ENCODE results near the gene NOTCH1.

The NOTCH1 gene

DNA sequence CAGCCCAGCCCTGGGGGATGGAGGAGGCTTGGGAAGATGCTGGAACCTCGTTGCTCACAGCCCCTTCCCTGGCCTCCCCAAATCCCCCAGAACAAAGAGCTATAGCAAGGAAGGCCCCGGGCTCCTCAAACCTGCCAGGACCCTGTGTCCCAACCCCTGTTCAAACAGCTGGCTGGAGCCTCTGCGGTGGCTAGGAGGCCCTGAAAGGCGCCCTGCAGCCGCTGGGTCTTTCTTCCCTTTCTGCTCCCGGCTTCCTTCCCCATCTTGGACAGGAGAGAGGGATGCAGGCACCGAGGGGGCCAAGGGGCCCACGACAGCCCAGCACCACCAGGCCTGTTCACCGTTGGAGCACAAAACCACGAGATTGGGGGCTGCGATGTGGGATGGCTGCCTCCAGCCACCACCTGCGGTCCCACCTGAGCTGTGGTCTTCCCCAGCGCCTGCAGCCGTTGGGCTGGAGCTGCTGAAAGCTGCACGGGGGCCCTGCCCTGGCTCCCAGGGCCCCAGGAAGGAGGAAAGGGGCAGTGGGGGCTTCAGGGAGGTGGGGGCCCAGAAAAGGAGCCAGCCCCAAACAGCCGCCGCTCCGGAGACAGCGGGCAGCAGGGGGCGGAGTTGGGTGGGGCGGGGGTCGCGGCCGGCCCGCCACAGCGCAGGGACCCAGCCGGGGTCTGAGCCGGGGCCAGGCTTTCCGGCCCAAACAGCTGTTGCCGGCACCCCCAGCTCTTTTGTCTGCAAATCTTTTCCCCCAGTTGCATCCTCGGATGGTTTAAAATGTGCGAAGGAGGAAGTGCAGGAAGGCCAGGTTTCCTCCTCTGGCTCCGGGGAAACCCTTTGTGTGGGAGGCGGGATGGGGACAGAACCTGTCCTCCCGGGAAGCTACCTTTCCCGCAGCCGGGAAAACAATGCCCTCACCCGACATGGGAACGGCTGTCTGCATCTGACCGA, 16.1 kb downstream of the NOTCH1 start:
- H3K27ac ChIP-seq = peak overlapping the region; percentile 41
- TF ChIP-seq ZFX (IDR thresholded peaks at IDR 0.05) = no peak
- TF ChIP-seq, protein P1, sequence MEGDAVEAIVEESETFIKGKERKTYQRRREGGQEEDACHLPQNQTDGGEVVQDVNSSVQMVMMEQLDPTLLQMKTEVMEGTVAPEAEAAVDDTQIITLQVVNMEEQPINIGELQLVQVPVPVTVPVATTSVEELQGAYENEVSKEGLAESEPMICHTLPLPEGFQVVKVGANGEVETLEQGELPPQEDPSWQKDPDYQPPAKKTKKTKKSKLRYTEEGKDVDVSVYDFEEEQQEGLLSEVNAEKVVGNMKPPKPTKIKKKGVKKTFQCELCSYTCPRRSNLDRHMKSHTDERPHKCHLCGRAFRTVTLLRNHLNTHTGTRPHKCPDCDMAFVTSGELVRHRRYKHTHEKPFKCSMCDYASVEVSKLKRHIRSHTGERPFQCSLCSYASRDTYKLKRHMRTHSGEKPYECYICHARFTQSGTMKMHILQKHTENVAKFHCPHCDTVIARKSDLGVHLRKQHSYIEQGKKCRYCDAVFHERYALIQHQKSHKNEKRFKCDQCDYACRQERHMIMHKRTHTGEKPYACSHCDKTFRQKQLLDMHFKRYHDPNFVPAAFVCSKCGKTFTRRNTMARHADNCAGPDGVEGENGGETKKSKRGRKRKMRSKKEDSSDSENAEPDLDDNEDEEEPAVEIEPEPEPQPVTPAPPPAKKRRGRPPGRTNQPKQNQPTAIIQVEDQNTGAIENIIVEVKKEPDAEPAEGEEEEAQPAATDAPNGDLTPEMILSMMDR (conservative IDR thresholded peaks at IDR 0.05) = no peak; the same call in 1 of the 2 replicates

DNA sequence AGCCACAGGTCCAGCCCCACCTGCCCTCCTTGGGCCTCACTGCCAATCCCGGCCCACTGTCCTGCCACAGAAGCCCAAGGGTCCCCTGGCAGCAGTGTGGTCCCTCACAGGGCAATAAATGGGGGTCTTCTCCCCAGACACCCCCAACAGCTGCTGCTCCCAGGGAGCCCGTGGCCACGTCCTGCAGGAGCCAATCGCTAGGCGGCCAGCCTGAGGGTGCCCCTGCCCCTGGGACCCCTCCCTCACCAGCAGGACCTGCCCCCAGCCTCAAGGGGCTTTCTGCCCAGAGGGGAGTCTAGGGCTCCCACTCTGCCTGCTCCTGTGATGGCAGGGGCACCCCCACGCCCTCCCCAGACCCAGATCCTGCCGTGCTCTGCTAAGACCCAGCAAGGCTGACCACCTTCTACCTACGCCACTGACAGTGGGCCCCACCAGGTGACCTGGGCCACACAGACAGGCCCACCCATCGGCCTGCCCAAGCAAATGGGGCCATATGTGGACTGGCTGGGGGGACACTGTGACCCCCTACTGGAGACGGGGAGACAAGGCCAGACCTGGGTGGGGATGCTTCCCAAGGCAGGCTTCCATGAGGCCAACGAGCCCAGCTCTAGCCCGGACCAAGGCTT, 17.0 kb downstream of the NOTCH1 start:
- H3K27ac ChIP-seq = peak overlapping the region; percentile 41; the same call in 1 of the 2 replicates

DNA sequence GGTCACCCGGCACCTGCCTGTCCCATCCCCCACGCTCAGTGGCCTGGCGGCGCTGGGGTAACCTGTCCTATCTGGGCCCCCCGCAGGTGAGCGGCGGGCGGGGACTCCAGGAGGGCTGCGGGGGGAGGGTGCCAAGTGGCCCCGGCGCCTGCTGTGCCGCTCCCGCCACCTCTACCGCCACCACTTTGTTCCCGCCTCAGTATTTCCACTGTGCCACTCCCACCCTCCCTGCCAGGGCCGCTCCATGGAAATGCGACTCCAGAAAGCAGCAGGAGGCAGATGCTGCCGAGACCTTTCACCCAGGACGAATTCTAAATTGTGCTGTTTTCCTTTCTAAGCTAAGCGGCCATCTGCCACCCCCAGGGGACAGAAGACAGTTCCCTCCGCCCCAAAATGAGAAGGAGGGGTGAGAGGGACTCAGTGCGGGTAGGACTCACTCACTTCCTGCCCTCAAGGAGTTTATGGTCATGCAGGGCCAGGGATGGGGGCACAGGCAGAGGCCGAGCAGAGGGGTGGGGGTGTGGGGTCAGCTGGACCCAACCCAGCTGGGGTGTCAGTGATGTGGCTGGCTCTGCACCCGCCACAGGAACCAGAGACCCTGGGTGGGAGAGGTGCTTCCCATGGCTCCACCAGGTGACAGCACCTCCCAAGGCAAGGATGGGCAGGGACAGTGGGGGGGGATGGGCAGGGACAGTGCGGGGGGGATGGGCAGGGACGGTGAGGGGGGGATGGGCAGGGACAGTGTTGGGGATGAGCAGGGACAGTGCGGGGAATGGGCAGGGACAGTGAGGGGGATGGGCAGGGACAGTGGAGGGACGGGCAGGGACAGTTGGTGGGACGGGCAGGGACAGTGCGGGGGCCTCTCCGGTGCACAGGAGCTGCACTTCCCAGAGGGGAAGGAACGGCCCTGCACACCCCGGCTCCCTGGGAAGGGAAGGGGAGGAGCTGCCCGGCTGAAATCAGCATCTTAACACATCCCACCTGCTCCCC, 17.8 kb downstream of the NOTCH1 start:
- H3K27ac ChIP-seq = peak overlapping the region; percentile 41; the same call in 1 of the 2 replicates
- TF ChIP-seq ZFX (IDR thresholded peaks at IDR 0.05) = no peak
- TF ChIP-seq, protein P1 (conservative IDR thresholded peaks at IDR 0.05) = no peak

More for the DNA sequence above, 17.0 kb downstream of the NOTCH1 start:
- TF ChIP-seq ZFX (IDR thresholded peaks at IDR 0.05) = no peak
- TF ChIP-seq, protein P1 (conservative IDR thresholded peaks at IDR 0.05) = no peak

DNA sequence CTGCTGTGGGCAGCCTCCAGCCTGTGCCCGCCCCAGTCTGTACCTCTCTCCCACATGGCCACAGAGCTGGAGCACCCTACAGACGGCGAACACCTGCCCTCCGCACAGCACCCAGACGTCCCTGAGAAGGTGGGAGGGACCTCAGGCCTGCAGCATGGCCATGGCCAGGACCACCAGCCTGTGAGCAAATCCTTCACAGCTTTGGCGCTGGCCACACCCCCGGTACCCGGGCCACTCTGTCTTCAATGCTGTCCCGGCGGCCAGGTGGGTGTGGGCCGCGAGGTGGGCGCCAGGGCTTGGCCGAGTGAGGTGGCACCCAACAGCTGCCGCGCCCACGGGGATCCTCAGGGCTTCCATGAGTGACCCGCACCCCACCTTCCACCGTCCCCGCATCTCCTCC, 18.7 kb downstream of the NOTCH1 start:
- no peak overlapping the region for H3K27ac ChIP-seq
- TF ChIP-seq, protein P1 (conservative IDR thresholded peaks at IDR 0.05) = no peak
- no peak for TF ChIP-seq ZFX (IDR thresholded peaks at IDR 0.05)

DNA sequence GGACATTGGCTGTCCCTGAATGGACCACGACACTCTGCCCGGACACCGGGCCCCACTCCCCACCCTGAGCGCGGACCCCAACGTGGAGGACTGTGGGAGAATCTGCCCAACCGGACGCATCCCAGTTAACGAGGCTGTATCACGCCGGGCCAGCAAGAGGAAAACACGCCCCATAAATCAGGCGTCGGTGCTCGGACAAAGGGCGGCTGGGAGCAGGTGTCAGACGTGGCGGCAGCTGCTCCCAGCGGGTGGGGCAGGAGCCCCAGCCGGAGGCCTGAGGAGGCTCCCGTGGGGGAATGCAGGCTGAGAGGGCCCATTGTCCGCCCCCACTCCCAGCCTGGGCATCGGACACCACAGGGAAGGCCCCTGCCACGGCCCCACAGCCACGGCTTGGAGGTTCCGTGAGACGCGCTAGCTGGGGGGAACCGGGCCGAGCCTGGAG, 19.2 kb downstream of the NOTCH1 start:
- no peak for TF ChIP-seq ZFX (IDR thresholded peaks at IDR 0.05)
- TF ChIP-seq, protein P1 (conservative IDR thresholded peaks at IDR 0.05) = no peak
- no peak overlapping the region for H3K27ac ChIP-seq

DNA sequence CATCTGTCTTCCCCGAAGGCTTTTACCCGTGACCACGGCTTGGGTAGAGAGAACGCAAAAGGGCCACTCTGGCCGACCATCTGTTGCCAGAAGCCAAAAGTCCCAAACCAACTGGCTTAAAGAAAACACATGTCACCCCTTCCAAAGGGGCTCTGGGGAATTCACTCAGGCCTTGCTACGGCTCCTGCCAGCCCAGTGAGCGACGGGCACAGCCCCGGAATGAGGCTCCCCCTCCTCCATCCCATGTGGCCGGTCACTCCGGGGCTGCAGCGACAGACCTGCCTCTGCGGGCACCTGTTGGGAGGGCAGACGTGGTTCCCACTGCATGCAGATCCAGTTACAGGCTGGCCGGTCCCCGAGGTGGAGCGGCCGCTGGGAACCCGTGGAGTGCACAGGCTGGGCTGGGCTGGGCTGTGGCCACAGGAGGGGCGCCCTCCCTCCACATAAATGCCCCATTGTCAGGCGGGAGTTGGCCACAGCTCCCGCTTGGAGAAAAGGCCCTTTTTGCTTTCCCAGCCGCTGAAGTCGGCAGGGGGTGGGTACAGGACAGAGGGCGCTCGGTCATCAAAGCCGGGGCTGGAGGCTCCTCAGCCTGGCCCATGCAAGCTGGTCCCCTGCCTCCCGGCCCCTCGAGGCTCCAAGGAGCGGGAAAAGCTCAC, 19.9 kb downstream of the NOTCH1 start:
- TF ChIP-seq ZFX (IDR thresholded peaks at IDR 0.05) = no peak
- TF ChIP-seq, protein P1 (conservative IDR thresholded peaks at IDR 0.05) = no peak
- no peak overlapping the region for H3K27ac ChIP-seq

Measured in C4-2B (cell line).